Measurements from ENCODE around the gene EIF4G3. TPM values are rescaled to one million over a fixed set of nuclear protein-coding genes. Genes with fewer than 3 reads are reported as not detected.

Gene EIF4G3
- total and polyA plus RNA-seq, 10 of the 15 experiments (the other 5 are each of a cell fraction or from before 2014, with no cell fraction given): 7.4 to 45.1 (median 29.1) TPM

DNA sequence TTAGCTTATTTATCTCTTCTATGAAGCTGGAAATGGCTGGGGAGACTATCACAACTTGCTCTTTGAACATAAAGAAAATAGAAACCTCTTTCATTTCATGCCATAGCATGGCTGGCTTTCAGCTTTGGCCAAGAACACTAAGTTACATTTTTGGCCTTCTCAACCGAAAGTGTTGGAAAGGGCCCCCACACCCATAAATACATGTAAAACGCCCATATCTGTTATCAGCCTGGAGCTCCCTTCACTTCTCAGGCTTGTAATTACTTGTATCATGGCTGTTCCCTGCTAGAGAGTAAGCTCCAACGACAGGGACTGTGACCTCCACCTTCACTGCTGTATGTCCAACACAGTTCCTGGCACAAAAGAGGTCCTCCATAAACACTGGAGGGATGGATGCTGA, 12.7 kb upstream of the EIF4G3 start:
- Histone ChIP-seq H3K9ac (ENCODE audit: control insufficient read depth, insufficient read depth, low read length) (no peak overlapping the region), H3K4me3 (no peak overlapping the region), H3K36me3 (ENCODE audit: control insufficient read depth in 2 of 2, insufficient read depth in 2 of 2, low read length in 1 of 2) (no peaks in the 10 kb centered on the region), H3K27ac (ENCODE audit: control insufficient read depth, insufficient read depth) (no peak overlapping the region), H3K4me2 (ENCODE audit: control insufficient read depth, insufficient read depth) (no peak overlapping the region), H3K79me2 (ENCODE audit: control insufficient read depth, insufficient read depth, low read length) (no peaks in the 10 kb centered on the region), H2AFZ (ENCODE audit: control insufficient read depth, low read depth, low read length) (no peak overlapping the region), H3K27me3 (replicated peaks in 1 of 2; ENCODE audit: control insufficient read depth in 2 of 2, insufficient read depth in 2 of 2, low read length in 1 of 2) (no peaks in the 10 kb centered on the region), H3K9me3 (replicated peaks; ENCODE audit: control insufficient read depth, insufficient read depth, low read length) (no peaks in the 10 kb centered on the region), H3K4me1 (ENCODE audit: control insufficient read depth, insufficient read depth, low read length) (peaks cover under 1% of the 10 kb centered on the region; the same call in 1 of the 2 replicates), H4K20me1 (ENCODE audit: control insufficient read depth, insufficient read depth) (no peaks in the 10 kb centered on the region)
- 31% methylated on average over 3 of the region's 3 CpGs for WGBS (ENCODE audit: insufficient coverage, insufficient replicate concordance, low lambda C conversion rate, missing lambda C conversion rate)
- RAD21 ChIA-PET (ENCODE audit: unreplicated experiment): interaction anchor here (1.1 kb wide), 1 partner anchor 208 kb away, joined by 3 read pairs; no protein-coding TSS in a partner anchor
- DNase-seq (ENCODE audit: low read depth, low spot score) (no peak), FAIRE-seq (no peak), ATAC-seq (no peak)
- SMC1A ChIA-PET (ENCODE audit: uncharacterized antibody, unreplicated experiment): interaction anchor here (0.7 to 3.1 kb wide), 3 partner anchors 12 to 225 kb away, joined by 3 to 11 read pairs (median 3); no protein-coding TSS in a partner anchor
- in situ Hi-C loops (cut with MboI) (loop anchor here (10.0 kb wide), 1 partner anchor 665 kb away; no protein-coding TSS in a partner anchor), intact Hi-C loops (cut with micrococcal nuclease; ENCODE audit: unreplicated experiment) (no loop called here)
- CTCF ChIA-PET: interaction anchor here (0.8 to 9.9 kb wide), 3 partner anchors 12 to 494 kb away, joined by 3 to 120 read pairs (median 3); no protein-coding TSS in a partner anchor
- no TSS peak for BruUV-seq (replicated peaks)
- POLR2A ChIA-PET: interaction anchor here (0.6 kb wide), 1 partner anchor 52 kb away, joined by 3 read pairs; no protein-coding TSS in a partner anchor
- no peak for TF ChIP-seq ZZZ3 (IDR thresholded peaks at IDR 0.05; ENCODE audit: control insufficient read depth, insufficient read length, low read depth)
- no peak for TF ChIP-seq IRF4 (IDR thresholded peaks at IDR 0.05; ENCODE audit: low read depth, low read length)
- TF ChIP-seq ATF7 (IDR thresholded peaks at IDR 0.05; ENCODE audit: low read depth): no peak
- TF ChIP-seq, protein P1, sequence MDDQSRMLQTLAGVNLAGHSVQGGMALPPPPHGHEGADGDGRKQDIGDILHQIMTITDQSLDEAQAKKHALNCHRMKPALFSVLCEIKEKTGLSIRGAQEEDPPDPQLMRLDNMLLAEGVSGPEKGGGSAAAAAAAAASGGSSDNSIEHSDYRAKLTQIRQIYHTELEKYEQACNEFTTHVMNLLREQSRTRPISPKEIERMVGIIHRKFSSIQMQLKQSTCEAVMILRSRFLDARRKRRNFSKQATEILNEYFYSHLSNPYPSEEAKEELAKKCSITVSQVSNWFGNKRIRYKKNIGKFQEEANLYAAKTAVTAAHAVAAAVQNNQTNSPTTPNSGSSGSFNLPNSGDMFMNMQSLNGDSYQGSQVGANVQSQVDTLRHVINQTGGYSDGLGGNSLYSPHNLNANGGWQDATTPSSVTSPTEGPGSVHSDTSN (IDR thresholded peaks at IDR 0.05; ENCODE audit: insufficient replicate concordance, low read depth, low read length): no peak
- TF ChIP-seq, protein P2, sequence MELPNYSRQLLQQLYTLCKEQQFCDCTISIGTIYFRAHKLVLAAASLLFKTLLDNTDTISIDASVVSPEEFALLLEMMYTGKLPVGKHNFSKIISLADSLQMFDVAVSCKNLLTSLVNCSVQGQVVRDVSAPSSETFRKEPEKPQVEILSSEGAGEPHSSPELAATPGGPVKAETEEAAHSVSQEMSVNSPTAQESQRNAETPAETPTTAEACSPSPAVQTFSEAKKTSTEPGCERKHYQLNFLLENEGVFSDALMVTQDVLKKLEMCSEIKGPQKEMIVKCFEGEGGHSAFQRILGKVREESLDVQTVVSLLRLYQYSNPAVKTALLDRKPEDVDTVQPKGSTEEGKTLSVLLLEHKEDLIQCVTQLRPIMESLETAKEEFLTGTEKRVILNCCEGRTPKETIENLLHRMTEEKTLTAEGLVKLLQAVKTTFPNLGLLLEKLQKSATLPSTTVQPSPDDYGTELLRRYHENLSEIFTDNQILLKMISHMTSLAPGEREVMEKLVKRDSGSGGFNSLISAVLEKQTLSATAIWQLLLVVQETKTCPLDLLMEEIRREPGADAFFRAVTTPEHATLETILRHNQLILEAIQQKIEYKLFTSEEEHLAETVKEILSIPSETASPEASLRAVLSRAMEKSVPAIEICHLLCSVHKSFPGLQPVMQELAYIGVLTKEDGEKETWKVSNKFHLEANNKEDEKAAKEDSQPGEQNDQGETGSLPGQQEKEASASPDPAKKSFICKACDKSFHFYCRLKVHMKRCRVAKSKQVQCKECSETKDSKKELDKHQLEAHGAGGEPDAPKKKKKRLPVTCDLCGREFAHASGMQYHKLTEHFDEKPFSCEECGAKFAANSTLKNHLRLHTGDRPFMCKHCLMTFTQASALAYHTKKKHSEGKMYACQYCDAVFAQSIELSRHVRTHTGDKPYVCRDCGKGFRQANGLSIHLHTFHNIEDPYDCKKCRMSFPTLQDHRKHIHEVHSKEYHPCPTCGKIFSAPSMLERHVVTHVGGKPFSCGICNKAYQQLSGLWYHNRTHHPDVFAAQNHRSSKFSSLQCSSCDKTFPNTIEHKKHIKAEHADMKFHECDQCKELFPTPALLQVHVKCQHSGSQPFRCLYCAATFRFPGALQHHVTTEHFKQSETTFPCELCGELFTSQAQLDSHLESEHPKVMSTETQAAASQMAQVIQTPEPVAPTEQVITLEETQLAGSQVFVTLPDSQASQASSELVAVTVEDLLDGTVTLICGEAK (IDR thresholded peaks at IDR 0.05; ENCODE audit: borderline replicate concordance): no peak
- no peak for TF ChIP-seq SIN3A (IDR thresholded peaks at IDR 0.05; ENCODE audit: low read depth, low read length)
- no peak for TF ChIP-seq ZNF622 (IDR thresholded peaks at IDR 0.05)
- no peak for TF ChIP-seq KDM1A (IDR thresholded peaks at IDR 0.05; ENCODE audit: borderline replicate concordance)

Measured in GM12878 (cell line).